MM.1S (cell line): Measurements from ENCODE around the gene ZBTB47.

ENCODE experiments used
- DNase-seq: peaks from one replicate; pipeline ENCODE4 v3.0.0-alpha.2; 2015
- H2AFZ ChIP-seq: fragments of 300-600 bp; sonication (generic); 2 replicates; pipeline ENCODE4 v1.6.0; 2016; ENCODE audit warnings: antibody characterized with exemption, low read length
- H3F3A ChIP-seq: fragments of 300-600 bp; sonication (generic); 2 replicates; pipeline ENCODE4 v1.6.1; 2016; ENCODE audit warnings: mild to moderate bottlenecking, antibody characterized with exemption, low read length, moderate library complexity, mixed read lengths; ENCODE audit not compliant: insufficient read depth
- H3K27ac ChIP-seq: fragments of 300-600 bp; sonication (generic); 2 replicates; pipeline ENCODE4 v1.5.1; 2016; ENCODE audit warnings: mild to moderate bottlenecking, low read length
- H3K27me3 ChIP-seq: fragments of 300-600 bp; sonication (generic); replicated peaks from 2 replicates; pipeline ENCODE4 v1.6.0; 2016; ENCODE audit warnings: low read length; ENCODE audit not compliant: insufficient read depth
- H3K36me3 ChIP-seq: fragments of 300-600 bp; sonication (generic); replicated peaks from 2 replicates; pipeline ENCODE4 v1.6.1; 2016; ENCODE audit warnings: mild to moderate bottlenecking, low read length, mixed read lengths; ENCODE audit not compliant: insufficient read depth
- H3K4me1 ChIP-seq: fragments of 300-600 bp; sonication (generic); 2 replicates; pipeline ENCODE4 v1.6.1; 2016; ENCODE audit warnings: low read length, mixed read lengths
- H3K4me2 ChIP-seq: fragments of 300-600 bp; sonication (generic); 2 replicates; pipeline ENCODE4 v1.6.0; 2016; ENCODE audit warnings: low read depth, low read length
- H3K4me3 ChIP-seq: fragments of 300-600 bp; sonication (generic); 2 replicates; pipeline ENCODE4 v1.5.1; 2016; ENCODE audit warnings: low read length, mixed read lengths
- H3K79me2 ChIP-seq: fragments of 300-600 bp; sonication (generic); 2 replicates; pipeline ENCODE4 v1.6.1; 2016; ENCODE audit warnings: mixed run types, low read length, mixed read lengths
- H3K9ac ChIP-seq: fragments of 300-600 bp; sonication (generic); 2 replicates; pipeline ENCODE4 v1.6.1; 2016; ENCODE audit warnings: low read length, mixed read lengths
- H3K9me2 ChIP-seq: fragments of 300-600 bp; sonication (generic); replicated peaks from 2 replicates; pipeline ENCODE4 v1.6.1; 2016; ENCODE audit warnings: mild to moderate bottlenecking, low read length, mixed read lengths; ENCODE audit not compliant: insufficient read depth
- H3K9me3 ChIP-seq: fragments of 300-600 bp; sonication (generic); replicated peaks from 2 replicates; pipeline ENCODE4 v1.6.1; 2016; ENCODE audit warnings: mild to moderate bottlenecking, low read length, mixed read lengths; ENCODE audit not compliant: insufficient read depth
- H4K20me1 ChIP-seq: fragments of 300-600 bp; sonication (generic); 2 replicates; pipeline ENCODE4 v1.6.1; 2016; ENCODE audit warnings: mild to moderate bottlenecking, low read length, moderate library complexity, mixed read lengths; ENCODE audit not compliant: insufficient read depth
- EZH2 ChIP-seq: fragments of 300-600 bp; sonication (generic); optimal IDR thresholded peaks from 2 replicates; pipeline ENCODE3; 2017; ENCODE audit warnings: low read depth, mild to moderate bottlenecking, antibody characterized with exemption, low read length, mixed read lengths
- EZH2phosphoT487 ChIP-seq: fragments of 300-600 bp; sonication (generic); IDR thresholded peaks from 2 replicates; pipeline ENCODE4 v1.6.1; 2018; ENCODE audit warnings: antibody characterized with exemption, low read length
- TF ChIP-seq, protein P1 (sequence below): fragments of 300-600 bp; sonication (generic); IDR thresholded peaks from 2 replicates; pipeline ENCODE4 v1.5.1; 2016; ENCODE audit warnings: antibody characterized with exemption, low read length, mixed read lengths

Gene ZBTB47

DNA sequence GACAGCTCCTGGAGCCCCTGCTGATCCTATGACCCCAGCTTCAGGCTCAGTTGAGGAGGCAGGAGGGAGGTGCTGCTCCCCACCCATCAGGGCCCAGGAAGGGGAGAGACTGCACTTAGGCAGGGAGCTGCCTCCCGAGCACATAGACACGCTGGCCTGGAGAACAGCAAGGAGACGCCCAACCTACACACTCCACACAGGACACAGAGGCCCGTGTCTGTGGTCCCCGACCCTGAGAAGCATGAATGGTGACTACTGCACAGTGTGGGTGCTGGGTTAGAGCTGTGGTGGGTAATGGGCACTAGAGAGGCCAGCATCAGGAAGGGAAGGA lies 50.2 kb downstream of the ZBTB47 start:
- Histone ChIP-seq H3K4me2 (no peak overlapping the region), H3K4me3 (no peak overlapping the region), H3K36me3 (no peaks in the 10 kb centered on the region), H3K9me2 (no peaks in the 10 kb centered on the region), H3F3A (no peaks in the 10 kb centered on the region), H3K79me2 (no peaks in the 10 kb centered on the region), H3K27ac (no peak overlapping the region), H3K9ac (no peak overlapping the region), H3K27me3 (no peaks in the 10 kb centered on the region), H3K4me1 (no peaks in the 10 kb centered on the region), H4K20me1 (no peaks in the 10 kb centered on the region), H3K9me3 (no peaks in the 10 kb centered on the region), H2AFZ (no peak overlapping the region)
- DNase-seq, result no peak
- TF ChIP-seq, protein P1, sequence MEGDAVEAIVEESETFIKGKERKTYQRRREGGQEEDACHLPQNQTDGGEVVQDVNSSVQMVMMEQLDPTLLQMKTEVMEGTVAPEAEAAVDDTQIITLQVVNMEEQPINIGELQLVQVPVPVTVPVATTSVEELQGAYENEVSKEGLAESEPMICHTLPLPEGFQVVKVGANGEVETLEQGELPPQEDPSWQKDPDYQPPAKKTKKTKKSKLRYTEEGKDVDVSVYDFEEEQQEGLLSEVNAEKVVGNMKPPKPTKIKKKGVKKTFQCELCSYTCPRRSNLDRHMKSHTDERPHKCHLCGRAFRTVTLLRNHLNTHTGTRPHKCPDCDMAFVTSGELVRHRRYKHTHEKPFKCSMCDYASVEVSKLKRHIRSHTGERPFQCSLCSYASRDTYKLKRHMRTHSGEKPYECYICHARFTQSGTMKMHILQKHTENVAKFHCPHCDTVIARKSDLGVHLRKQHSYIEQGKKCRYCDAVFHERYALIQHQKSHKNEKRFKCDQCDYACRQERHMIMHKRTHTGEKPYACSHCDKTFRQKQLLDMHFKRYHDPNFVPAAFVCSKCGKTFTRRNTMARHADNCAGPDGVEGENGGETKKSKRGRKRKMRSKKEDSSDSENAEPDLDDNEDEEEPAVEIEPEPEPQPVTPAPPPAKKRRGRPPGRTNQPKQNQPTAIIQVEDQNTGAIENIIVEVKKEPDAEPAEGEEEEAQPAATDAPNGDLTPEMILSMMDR, result no peak
- TF ChIP-seq EZH2phosphoT487, result no peak
- TF ChIP-seq EZH2, result no peak

DNA sequence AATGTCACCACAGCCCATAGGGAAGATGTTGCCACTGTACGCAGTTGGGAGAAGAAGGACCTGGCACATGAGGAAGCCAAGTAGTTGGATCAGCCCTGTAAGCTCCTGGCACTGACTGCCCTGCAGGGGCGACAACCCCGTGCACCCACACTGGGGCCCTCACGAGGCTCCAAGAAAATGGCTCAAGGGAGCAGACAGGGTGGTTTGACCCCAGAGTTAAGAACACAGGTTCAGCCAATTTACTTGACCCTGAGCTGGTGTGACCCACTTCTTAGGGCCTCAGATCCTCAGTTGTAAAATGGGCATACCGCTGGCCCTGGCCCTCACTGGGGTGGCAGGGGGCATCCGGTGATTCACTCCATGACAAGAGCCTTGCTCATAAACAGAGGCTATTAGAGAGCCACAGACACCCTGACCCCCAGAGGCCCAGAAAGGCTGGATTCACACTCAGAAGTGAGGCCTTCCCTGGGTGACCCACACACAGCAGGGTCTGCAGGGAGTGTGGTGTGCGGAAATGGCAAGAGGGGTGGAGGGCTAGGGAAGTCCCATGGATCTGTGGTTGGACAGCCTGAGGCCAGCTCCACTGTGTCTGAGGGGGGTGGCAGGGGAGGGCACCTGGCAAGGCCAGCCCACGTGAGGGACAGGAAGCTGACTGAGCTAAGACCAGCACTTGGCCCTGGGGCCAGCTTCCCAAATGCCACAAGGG lies 50.8 kb downstream of the ZBTB47 start:
- Histone ChIP-seq H3K9me2 (no peaks in the 10 kb centered on the region), H3K9ac (no peak overlapping the region), H3K4me1 (no peaks in the 10 kb centered on the region), H4K20me1 (no peaks in the 10 kb centered on the region), H3K4me3 (no peak overlapping the region), H3F3A (no peaks in the 10 kb centered on the region), H3K27ac (no peak overlapping the region), H2AFZ (no peak overlapping the region), H3K36me3 (no peaks in the 10 kb centered on the region), H3K27me3 (no peaks in the 10 kb centered on the region), H3K79me2 (no peaks in the 10 kb centered on the region), H3K4me2 (no peak overlapping the region), H3K9me3 (no peaks in the 10 kb centered on the region)
- DNase-seq, result no peak
- TF ChIP-seq, protein P1, result no peak
- TF ChIP-seq EZH2, result no peak
- no peak for TF ChIP-seq EZH2phosphoT487

DNA sequence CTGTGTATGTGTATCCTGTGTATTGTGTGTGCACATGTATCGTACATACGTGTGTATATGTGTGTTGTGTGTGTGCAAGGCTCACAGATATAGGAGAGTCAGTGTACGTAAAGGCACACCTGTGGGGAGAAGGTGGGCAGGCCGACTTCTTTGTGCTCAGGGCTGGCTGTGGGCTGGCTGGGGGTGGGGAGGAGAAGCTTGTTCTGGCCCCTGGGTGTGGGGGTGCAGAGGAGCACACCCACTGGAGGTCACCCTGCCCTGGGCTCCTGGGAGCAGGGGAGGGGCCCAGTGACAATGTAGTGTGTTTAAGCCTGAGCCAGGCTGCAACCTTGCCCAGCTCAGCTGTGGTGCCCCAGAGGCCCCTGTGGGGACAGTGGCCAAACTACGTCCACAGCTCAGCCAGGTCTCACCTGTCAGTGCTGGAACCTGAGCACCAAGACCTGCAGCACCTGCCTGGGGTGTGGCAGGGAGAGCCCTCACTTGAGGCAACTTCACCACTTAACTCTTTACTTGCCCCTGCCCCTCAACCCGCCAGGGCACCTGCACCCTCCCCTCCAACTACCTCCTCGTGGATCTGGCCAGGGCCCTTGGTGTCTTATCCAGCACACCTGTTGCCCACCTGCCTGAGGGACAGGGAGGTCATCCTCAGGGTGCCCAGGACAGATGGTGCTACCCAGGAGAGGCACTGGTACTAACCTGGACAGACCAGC lies 51.7 kb downstream of the ZBTB47 start:
- Histone ChIP-seq H3K27ac (no peak overlapping the region), H3K4me3 (no peak overlapping the region), H3K4me1 (no peaks in the 10 kb centered on the region), H3K79me2 (no peaks in the 10 kb centered on the region), H3K4me2 (no peak overlapping the region), H3K27me3 (no peaks in the 10 kb centered on the region), H3K36me3 (no peaks in the 10 kb centered on the region), H3F3A (no peaks in the 10 kb centered on the region), H3K9me2 (no peaks in the 10 kb centered on the region), H3K9ac (no peak overlapping the region), H2AFZ (no peak overlapping the region), H4K20me1 (no peaks in the 10 kb centered on the region), H3K9me3 (no peaks in the 10 kb centered on the region)
- no peak for DNase-seq
- TF ChIP-seq, protein P1, result no peak
- no peak for TF ChIP-seq EZH2phosphoT487
- no peak for TF ChIP-seq EZH2
